Fibroblast of peridontal ligament (primary cell): ENCODE measurements around the gene AURKAIP1.
A peak's percentile ranks its signal among the peaks of the same experiment; 100 is the strongest.
"Not testable (repeated sequence)": the region's sequence is repeated elsewhere in the genome, so short reads cannot be mapped to it uniquely, and the experiment has no call there.

ENCODE experiments used
- DNase-seq: peaks from one replicate; pipeline ENCODE4 v3.0.0-alpha.2; 2010; ENCODE audit errors: extremely low read depth

Gene AURKAIP1

DNA sequence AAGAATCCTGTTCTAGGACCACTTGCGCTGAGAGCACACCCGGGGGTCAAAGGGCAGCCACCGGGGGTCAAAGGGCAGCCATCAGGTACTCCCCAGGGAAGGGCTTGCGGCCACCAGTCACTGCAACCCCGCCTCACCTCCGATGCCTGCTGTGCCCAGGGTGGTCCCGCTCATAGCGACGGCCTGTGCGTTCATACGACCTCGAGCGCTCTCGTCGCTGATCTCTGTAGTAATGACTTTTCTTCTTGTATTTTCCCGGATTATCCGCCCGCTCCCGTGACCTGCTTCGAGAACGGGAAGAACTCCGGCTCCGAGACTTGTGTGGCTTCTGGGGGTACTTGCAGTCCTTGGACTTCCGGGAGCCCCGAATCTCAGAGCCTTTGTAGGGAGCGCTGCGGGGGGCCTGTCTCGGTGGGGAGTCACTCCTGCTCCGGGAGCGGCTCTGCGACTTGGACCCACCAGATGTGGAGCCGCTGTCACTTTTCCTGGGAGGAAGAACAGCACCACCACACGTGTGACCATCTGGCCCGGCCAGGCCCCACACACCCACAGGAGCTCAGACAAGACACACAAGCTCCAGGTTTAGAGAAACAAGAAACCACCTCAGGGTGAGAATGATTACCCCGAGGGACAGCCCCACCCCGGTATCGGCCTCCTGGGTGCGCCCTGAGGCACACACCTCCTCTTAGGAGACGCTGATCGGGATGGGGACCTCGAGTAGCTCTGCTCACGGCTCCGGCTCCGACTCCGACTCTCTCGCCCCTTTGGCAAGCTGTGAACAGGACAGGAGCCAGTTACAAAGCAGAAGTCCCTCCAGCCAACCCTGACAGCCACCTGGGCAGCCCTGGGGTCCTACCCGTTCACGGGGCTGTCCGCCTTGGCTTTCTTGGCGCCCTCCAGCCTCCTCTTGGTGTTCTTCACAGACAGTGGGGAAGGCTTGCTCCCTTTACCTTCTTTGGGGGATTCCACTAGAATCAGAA is 12.4 kb upstream of the AURKAIP1 start:
- no peak for DNase-seq

DNA sequence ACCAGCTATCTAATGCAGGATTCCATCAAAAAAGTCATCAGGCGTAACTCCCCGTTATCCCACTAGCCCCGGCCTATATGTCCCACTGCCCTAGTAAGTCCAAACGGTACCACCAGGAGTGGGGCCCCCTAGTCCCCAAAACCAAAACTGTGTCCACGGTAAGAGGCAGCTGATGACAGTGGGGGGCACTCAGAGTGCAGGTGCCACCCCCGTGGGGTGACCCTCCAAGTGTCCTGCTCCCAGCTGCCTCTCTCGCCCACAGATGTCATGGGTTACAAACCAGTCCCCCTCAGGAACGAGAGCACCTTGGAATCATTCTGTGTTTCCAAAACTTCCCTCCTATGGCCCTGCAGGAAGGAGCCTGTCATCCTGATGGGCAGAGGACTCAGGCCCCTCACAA is 10.9 kb upstream of the AURKAIP1 start:
- DNase-seq, result no peak

DNA sequence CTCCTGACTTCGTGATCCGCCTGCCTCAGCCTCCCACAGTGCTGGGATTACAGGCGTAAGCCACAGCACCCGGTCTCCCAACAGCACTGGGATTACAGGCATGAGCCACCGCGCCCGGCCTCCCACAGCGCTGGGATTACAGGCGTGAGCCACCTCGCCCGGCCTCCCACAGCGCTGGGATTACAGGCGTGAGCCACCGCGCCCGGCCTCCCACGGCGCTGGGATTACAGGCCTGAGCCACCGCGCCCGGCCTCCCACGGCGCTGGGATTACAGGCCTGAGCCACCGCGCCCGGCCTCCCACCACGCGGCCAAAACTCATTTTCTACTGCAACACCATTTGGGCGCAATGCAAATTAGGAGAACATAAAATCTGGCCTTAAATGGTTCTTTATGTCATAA is 10.3 kb upstream of the AURKAIP1 start:
- not testable (repeated sequence) for DNase-seq

DNA sequence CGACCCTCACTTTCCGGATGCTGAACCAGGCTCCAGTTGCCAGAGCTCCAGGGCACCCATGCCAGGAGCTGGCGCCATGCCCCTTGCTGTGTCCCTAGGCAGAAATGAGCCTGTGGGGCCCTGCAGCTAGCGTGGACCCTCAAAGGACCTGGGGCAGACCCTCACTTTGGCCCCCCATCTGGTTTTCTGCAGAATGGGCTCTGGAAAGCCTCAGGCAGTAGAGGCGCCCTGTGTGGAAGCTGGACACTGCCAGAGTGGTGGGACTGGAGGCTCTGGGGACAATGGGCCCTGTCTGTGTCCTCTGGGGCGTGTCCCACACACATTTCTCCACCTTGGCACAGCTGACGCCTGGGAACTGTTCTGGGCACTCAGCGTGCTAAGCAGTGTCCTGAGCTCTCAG is 6.3 kb upstream of the AURKAIP1 start:
- DNase-seq, result no peak

DNA sequence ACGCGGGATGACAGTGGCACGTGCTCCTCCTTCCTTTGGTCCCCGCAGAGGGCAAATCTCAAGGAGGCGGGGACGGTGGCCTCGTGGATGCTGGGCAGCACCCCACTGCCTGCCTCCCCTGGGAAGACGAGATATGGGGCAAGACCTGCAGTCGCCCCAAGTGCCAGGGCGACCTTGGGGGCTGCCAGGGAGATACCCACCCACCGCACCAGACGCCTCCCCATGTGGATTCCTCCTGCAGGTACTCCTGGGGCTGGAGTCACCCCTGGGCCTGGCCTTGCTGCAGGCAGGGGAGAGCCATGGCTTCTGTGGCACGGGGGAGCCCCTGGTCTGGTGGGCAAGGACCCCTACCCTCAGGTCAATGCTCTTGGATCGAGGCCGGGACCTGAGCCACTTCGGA is 5.9 kb upstream of the AURKAIP1 start:
- DNase-seq, result no peak

DNA sequence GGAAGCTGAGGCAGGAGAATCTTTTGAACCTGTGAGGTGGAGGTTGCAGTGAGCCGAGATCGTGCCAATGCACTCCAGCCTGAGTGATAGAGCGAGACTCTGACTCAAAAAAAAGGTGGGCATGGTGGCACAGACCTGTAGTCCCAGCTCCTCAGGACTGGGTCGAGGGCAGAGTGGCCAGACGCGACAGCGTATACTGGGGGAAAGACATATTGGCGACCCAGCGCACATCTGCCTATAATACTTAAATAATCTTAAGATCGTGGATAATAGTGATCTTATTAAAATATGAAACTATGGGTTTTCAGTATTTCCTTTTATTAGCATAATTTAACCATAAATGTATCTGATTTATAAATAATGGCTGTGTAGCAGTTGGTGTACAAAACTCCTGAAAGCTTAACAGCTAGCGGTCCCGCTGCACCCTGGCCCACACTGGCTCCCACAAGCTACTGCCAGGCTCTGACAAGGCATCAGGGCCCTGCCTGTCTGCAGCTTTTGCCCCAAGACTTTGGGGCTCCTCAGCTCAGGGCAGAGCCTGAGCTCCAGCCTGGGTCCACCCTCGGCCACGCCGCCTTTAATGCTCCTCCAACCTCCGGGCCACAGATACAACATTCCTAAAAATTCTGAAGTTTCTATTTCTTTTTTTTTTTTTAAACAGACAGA is 2.7 kb upstream of the AURKAIP1 start:
- DNase-seq, result no peak

DNA sequence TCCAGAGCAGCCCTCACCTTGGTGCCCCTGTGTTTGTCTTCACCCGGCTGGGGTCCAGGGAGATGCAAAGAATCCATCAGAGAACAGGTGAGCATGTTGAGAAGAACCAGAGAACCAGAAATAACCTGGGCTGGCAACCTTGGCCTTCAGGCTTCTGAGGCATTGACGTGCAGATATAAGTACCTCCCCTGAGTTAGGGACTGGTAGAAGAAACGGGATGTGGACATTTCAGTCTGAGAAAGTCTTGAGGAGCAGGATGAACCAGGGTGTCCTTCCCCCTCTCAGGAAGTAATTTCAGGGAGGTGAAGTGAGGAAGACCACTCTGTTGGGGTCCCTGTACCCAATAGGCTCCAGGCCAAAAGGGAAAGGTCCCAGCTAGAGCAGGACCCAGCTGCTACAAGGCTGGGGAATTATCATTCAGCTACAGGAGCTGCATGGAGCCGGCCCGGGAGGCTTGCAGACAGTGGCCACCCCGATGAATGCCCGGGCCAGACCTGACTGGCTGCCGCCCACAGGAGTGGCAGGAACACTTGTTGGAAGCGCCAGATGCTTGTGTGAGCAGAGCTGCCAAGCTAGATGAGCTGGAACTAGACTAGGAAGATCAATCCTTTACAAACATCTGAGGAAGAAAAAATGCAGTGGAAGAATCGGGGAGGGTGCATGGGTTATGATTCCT is 1.7 kb upstream of the AURKAIP1 start:
- no peak for DNase-seq

DNA sequence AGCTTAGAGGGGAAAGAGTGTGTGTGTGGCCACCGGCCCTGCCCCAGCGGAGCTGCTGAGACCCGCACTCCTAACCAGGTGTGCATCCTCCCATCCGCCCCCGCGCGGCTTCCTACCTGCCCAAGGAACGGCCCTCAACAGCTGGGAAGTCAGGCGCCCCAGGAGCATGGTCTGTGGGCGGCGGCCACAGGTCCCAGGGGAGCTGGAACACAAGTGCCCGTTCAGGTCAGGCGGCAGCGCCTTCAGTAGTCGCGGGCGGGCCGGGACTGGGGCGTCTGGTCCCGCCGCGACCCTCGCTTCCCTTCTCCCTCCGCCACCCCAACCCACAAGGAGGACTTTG is 448 bp downstream of the AURKAIP1 start:
- no peak for DNase-seq

DNA sequence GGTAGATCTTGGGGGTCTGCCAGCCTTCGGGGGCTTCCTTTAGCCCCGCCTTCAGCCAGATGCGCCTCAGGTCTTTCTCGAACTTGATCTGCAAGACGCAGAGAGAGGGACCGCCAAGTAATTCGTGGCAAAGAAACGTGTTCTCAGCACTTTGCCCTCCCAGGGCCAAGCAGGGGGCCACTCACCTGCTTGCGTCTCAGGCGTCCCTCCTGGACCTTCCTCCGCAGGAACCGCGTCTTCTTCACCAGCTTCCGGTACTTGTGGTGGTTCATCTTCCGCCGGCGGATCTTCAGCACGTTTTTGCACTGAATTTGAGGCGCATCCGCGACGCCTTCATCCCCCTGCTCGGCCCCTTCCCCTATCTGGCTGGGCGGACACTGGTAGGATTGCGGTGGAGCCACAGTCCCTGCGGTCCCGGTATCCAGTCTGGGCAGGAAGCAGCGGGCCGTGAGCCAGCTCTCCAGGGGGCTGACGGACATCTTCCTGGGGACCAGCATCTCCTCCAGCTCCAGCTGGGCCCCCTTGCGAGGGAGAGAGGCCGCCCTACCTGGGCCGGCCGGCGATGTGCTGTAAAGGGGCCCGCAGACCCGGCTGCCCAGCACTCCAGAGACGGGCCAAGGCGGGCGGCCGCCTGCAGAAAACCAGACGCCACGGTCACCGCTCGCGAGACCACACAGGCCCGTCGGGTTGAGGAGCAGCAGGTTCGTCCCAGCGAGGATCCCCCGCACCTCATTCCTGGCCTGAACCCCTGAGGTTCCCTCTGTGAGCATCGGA is 1.0 kb downstream of the AURKAIP1 start:
- DNase-seq, result no peak

DNA sequence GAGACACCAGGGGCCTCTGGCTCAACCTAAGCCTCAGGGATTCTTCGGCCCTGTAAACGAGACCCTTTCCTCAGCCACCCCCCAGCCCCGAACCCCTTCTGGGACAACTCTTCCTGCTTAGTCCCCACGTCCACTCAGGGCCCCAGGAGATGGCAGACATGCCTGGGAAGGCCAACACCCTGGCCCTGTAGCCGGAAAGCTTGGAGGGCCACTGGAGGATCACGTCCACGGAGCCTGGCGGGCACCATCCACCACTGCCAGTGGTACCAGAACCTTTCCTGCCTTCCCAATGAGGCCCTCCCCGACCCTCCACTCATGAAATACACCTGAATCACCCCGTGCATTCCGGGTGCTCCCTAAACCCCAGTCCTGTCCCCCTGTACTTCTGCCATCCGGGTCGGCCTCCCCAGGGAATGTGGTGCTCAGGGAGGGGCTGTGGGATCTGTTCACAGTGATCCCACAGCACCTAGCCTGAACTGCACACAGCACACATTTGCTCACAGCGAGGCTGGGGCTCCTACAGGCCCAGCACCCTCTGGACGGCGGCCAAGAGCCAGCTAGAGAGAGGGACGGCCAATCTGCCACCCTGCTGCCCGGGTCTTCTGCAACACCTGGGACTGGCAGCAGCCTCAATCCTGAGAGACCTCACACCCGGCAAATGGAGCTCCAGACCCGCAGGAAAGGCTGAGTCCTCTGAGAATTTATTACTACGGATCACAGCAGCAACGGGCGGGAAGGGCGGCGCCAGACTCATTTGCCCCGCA is 1.8 kb downstream of the AURKAIP1 start:
- no peak for DNase-seq

DNA sequence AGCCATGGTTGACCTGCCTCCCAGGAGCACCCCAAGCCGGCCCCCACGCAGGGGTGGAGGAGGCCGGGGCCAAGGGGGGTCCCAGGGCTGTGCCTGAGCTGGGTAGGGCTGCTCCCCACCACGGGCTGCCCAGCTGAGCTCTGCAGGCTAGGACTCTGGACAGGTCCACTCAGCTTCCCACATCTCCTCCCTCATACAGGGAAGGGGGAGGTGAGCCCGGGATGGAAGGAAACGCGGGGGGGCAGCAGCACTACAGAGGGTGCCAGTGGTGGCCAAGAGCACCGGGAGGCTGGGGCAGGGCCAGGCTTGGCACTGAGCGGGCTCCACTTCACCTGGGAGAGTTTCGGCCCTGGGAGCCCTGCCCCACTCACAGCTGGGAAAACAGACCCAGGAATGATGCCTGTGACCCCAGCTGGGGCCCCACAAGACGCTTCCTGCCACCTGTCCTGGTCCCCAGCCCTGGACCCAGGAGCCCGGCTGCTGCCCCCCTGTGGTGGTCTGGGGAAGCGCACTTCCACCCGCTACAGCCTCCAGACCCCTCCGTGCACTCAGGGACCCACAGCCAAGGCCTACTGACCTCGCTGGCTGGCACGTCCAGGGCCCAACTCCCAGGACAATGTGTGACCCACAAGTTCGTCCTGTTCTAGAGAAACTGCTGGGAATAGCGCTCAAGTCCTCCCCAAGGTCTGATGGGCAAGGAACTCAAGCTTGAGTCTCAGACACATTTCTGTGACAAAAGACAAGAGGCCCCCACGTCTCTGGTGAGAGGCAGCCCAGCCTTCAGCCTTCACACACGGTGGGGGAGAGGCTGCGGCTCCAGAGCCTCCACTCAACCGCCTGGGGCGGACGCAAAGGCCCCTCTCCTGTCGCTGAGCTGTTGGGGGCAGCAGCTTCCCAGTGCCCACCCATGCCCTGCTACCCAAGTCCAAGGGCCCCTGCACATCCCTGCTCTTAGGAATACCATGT is 3.0 kb downstream of the AURKAIP1 start:
- peak; percentile 51 for DNase-seq

DNA sequence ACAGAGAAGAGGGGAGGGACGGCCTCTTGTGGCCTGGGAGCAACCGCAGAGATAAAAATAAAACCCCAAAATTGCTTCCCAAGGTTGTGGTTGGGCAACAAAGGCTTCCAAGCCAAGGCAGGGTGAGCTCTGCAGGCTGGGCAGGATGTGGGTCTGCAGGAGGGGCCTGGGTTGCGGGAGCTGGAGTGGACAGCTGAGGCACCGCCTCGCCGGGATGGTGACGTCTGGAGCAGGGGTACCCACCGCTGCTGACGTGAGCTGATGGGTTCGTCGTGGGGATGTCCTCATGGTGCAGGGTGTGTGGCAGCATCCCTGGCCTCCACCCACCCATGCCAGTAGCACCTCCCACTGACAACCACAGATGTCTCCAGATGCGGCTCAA is 3.7 kb downstream of the AURKAIP1 start:
- DNase-seq, result peak; percentile 86

DNA sequence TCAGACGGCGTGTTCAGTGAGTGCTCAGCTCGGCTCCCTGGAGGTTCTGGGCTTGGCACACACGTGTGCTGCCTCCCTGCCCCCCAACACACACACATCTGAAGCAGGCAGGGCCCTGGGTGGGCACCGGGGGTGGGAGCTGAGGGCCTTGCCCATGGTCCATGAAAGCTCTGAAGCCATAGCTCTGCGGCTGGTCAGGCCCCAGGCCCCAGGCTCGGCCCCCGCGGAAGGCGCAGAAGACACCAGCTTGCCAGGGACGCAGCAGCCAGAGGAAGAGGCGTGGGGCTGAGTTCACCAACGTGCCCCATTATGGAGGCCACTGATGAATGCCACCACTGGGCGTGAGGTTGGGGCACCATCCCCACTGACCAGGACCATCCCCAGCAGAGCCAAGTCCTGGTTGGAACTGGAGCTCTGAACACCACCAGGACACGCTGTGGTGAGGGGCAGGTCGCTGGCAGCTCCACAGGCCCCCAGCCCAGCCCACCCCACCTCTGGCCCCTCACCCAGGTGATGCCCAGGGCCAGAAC is 4.2 kb downstream of the AURKAIP1 start:
- no peak for DNase-seq

DNA sequence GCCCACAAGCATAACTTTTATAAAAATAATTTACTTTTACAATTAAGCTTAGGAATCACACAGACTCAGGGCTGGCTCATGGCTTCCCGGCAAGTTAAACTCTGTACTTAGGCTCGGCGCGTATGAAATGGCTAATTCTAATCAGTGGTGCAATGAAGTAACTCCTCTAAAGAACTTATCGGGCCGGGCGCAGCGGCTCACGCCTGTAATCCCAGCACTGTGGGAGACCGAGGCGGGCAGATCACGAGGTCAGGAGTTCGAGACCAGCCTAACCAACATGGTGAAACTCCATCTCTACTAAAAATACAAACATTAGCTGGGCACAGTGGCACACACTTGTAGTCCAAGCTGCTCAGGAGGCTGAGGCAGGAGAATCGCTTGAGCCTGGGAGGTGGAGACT is 4.9 kb downstream of the AURKAIP1 start:
- not testable (repeated sequence) for DNase-seq

DNA sequence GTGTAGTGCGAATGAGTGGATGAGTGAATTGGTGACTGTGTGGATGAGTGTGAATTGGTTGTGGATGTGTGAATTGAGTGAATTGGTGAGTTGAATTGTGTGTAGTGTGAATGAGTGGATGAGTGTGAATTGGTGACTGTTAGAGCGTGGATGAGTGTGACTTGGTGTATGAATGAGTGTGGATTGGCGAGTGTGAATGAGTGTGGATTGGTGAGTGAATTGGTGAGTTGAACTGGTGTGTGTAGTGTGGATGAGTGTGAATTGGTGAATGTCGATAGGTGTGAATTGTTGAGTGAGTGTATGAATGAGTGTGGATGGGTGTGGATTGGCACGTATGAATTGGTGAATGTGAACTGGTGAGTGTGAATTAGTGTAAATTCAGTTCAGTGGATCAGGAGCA is 7.7 kb downstream of the AURKAIP1 start:
- no peak for DNase-seq

DNA sequence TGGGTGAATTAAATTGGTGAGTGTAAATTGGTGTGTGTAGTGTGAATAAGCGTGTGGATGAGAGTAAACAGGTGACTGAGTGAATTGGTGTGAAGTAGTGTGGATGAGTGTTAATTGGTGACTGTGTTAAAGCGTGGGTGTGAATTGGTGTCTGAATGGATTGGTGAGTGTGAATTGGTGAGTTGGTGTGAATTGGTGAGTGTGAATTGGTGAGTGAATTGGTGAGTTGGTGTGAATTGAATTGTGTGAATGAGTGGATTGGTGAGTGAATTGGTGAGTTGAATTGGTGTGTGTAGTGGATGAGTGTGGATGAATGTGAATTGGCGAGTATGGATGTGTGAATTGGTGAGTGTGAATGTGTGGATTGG is 8.3 kb downstream of the AURKAIP1 start:
- no peak for DNase-seq

DNA sequence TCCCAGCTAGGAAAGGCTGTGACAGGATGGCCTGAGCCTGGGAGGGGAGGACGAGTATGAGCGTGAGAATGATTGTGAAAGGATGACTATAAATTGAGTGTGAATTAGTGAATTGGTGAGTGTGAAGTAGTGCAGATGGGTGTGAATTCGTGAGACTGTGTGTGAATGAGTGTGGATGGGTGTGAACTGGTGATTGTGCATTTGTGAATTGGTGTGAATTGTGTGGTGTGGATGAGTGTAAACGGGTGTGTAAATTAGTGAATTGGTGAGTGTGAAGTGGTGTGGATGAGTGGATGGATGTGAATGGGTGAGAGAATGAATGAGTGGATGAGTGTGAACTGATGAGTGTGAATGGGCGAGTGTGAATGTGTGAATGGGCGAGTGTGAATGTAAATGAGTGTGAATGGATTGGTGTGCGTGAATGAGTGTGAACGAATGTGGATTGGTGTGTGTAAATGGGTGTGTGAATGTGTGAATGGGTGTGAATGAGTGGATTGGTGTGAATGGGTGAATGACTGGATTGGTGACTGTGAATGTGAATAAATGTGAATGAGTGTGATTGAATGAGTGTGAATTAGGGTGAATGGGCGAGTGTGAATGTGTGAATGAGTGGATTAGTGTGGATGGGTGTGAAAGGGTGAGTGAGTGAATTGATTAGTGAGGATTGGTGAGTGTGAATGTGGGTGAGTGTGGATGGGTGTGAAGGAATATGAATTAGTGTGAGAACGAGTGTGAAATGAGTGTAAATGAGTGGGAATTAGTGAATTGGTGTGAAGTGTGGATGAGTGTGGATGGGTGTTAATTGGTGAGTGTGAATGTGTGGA is 8.9 kb downstream of the AURKAIP1 start:
- DNase-seq, result no peak

DNA sequence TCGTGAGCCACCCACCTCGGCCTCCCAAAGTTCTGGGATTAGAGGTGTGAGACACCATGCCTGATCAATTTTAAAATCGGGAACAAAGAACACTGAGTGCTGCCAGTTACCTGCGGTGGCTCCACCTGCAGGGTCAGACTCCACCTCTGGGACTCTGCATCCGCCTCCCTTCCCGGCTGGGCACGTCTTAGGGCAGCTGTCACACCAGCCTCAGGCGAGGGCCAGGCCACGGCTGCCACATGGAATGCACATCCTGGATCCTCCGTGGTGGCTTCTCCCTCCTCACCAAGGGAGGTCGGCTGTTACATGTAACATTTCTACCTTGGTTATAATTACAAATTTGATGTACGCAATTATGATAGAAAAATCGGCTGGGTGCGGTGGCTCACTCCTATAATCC is 10.7 kb downstream of the AURKAIP1 start:
- DNase-seq, result no peak

DNA sequence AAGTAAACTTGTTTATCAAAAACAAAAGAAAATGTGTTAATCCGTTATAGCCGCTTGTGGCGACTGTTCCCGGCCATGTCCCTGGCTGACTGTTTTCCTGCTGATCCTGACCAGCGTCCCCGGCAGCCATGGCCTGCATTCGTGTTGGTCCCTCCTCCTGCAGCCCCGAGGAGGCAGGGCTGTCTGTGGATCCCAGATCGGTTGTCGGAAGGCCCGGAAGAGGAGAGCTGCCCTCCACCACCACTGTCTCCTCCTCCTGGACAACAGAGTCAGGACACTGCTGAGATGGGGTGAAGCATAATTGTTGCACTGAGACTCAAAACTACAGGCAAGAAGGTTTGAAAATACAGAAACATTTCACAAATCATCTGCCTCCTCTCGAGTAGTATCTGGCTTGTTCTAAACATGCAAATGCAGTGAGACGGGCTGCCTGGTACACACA is 13.0 kb downstream of the AURKAIP1 start:
- peak; percentile 87 for DNase-seq
